ENCODE results near the gene TADA2B.

GRCh38 chr4:7066006-7066405 is 22.8 kb downstream of the TADA2B start:
- TF ChIP-seq EZH2 (IDR thresholded peaks at IDR 0.05; ENCODE audit: insufficient read depth, low read length) (no peak), CTCF (IDR thresholded peaks at IDR 0.05; ENCODE audit: insufficient read depth, low read depth, low read length) (no peak)

Data from astrocyte (in vitro differentiated cells and primary cell).